Skin of body (tissue), 3 donors: ENCODE data around the gene TERT. TPM values are rescaled to one million over a fixed set of nuclear protein-coding genes. Genes with fewer than 3 reads are reported as not detected.

ENCODE experiments used
- DNase-seq: peaks from one replicate; lab custom pipeline; 2025; lab: John Stamatoyannopoulos, UW
- small RNA-seq: library from RNA; depleted of rRNA; stranded (forward); fragments of <200 nt; gene quantifications from one replicate; pipeline ENCODE3, GENCODE V24; 2014; ENCODE audit warnings: low replicate concordance
- total RNA-seq: library from RNA; depleted of rRNA; stranded (reverse); fragments of >200 nt; gene quantifications from one replicate; pipeline ENCODE4 v1.2.3, GENCODE V29; 2014

The TERT gene
- total RNA-seq, 1 donor from 2014 or later: not detected

- DNase-seq: no peak
Observed at GRCh38 chr5:1208221-1208742, 86.6 kb downstream of the TERT start.

GRCh38 chr5:1207555-1207954, 87.3 kb downstream of the TERT start:
- DNase-seq: no peak

- DNase-seq: no peak
Observed at GRCh38 chr5:1206521-1207412, 88.1 kb downstream of the TERT start.

- DNase-seq: no peak
Observed at GRCh38 chr5:1205255-1206180, 89.3 kb downstream of the TERT start.

- DNase-seq: no peak
Observed at GRCh38 chr5:1204693-1205242, 90.1 kb downstream of the TERT start.

GRCh38 chr5:1203968-1204692, 90.7 kb downstream of the TERT start:
- no peak for DNase-seq

- DNase-seq: no peak
Observed at GRCh38 chr5:1203311-1203967, 91.4 kb downstream of the TERT start.

Small RNA genes lying within 50 kb of the gene (small RNA-seq; reads per million reads assigned to genes)
- gene MIR4457: not detected

Other genes starting within 250 kb of the TERT start
- gene SLC12A7, start 183.0 kb downstream of the TERT start, total RNA-seq: 13.7 TPM
- gene SLC6A19, start 93.5 kb downstream of the TERT start, total RNA-seq: not detected
- not detected for gene SLC6A18, start 69.7 kb downstream of the TERT start, total RNA-seq
- gene CLPTM1L, start 50.0 kb upstream of the TERT start, total RNA-seq: 78.6 TPM
- gene SLC6A3, start 150.4 kb upstream of the TERT start, total RNA-seq: not detected
- gene LPCAT1, start 228.9 kb upstream of the TERT start, total RNA-seq: 25.1 TPM